Left lung (tissue), 10 donors: ENCODE measurements around the gene APBB3. TPM values are rescaled to one million over a fixed set of nuclear protein-coding genes. Genes with fewer than 3 reads are reported as not detected.

Source experiments
- ATAC-seq: fragments of 200-7000 bp; cut with Tn5 transposase; one replicate; pipeline ENCODE4 v1.9.1; 2020; ENCODE audit warnings: moderate library complexity
- DNase-seq, 4 donors: peaks; one replicate each; pipeline ENCODE4 v3.0.0-alpha.2; 2013 to 2020
- H3K27ac ChIP-seq, 2 donors: fragments of 200-600 bp; sonication (generic) in 1 of 2; one replicate each; pipeline versions ENCODE4 v1.5.0 to v1.8.0; 2020 to 2021
- H3K27me3 ChIP-seq, 2 donors: fragments of 200-600 bp; sonication (generic) in 1 of 2; one replicate each; pipeline versions ENCODE4 v1.5.0 to v1.8.0; 2020 to 2021
- H3K36me3 ChIP-seq, 2 donors: fragments of 200-600 bp; sonication (generic) in 1 of 2; one replicate each; pipeline versions ENCODE4 v1.5.0 to v1.8.0; 2020 to 2021
- H3K4me1 ChIP-seq, 2 donors: fragments of 200-600 bp; one replicate each; pipeline ENCODE4 v1.8.0; 2021
- H3K4me3 ChIP-seq, 2 donors: fragments of 200-600 bp; sonication (generic) in 1 of 2; one replicate each; pipeline versions ENCODE4 v1.5.0 to v1.8.0; 2020 to 2021; ENCODE audit warnings: mild to moderate bottlenecking in 1 of 2
- H3K9me3 ChIP-seq, 2 donors: fragments of 200-600 bp; sonication (generic) in 1 of 2; one replicate each; pipeline versions ENCODE4 v1.5.0 to v1.8.0; 2020 to 2021
- intact Hi-C, 2 donors: fragments of 100-400 bp; cut with DNase I; formaldehyde crosslinking; loops; one replicate each; pipeline versions ENCODE4 v1.11.2 to v1.14.2; 2022
- polyA plus RNA-seq, 6 donors: library from polyadenylated mRNA; unstranded; fragments of 120-200 nt; gene quantifications; one replicate each; pipeline ENCODE4 v1.2.1, GENCODE V29; 2013; ENCODE audit not compliant: insufficient read length in 6 of 6
- total RNA-seq, 2 donors: library from RNA; stranded (reverse); fragmentation: NEBNext Ultra II Directional; extraction: Animal tissue kit (Norgen Biotek cat#: 25700); gene quantifications; one replicate each; pipeline ENCODE4 v1.2.1, GENCODE V29; 2021
- TF ChIP-seq, protein P1 (sequence below), 2 donors: fragments of 200-600 bp; sonication (generic) in 1 of 2; IDR thresholded peaks; one replicate each; pipeline versions ENCODE4 v1.5.0 to v1.8.0; 2021; ENCODE audit warnings: antibody characterized with exemption in 2 of 2
- donor health status: DM: no; HTN: yes; CAD: no.
- donor health status: DM: no; HTN: no; CAD: no.

The APBB3 gene
- total and polyA plus RNA-seq, 8 donors, result 19.6 to 60.1 (median 48.3) TPM

DNA sequence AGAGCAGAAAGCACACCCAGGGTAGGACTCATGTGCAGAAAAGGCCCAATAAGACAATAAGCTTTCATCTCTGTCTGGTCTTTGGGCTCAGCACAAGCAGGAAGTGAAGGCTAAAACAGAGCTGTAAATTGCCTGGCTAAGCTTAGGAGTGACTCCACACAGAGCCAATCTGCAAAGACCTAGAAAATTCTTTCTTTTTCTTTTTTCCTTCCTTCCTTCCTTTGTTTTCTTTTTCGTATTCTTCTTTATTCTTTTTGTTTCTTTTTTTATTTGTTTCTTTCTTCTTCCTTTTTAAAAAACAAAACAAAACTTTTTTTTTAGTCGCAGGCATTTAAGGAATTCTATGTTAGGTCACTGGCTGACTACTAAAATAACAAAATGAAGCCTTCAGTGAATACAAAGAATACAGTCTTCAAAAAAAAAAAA, 12.4 kb upstream of the APBB3 start:
- Histone ChIP-seq H3K9me3 (no peaks in the 10 kb centered on the region), H3K27me3 (no peaks in the 10 kb centered on the region), H3K36me3 (peaks cover 0 to 5% of the 10 kb centered on the region in 2 donors), H3K27ac (peak overlapping the region; percentile 62 to 77), H3K4me1 (peaks cover 0 to 41% of the 10 kb centered on the region in 2 donors), H3K4me3 (no peak overlapping the region)
- no peak for DNase-seq
- ATAC-seq, result peak; percentile 31
- intact Hi-C loops, result loop anchor here in 1 of 2 donors (10.0 kb wide), 1 partner anchor 58 kb away; the partner anchor contains the start of genes CD14 and TMCO6
- TF ChIP-seq, protein P1, sequence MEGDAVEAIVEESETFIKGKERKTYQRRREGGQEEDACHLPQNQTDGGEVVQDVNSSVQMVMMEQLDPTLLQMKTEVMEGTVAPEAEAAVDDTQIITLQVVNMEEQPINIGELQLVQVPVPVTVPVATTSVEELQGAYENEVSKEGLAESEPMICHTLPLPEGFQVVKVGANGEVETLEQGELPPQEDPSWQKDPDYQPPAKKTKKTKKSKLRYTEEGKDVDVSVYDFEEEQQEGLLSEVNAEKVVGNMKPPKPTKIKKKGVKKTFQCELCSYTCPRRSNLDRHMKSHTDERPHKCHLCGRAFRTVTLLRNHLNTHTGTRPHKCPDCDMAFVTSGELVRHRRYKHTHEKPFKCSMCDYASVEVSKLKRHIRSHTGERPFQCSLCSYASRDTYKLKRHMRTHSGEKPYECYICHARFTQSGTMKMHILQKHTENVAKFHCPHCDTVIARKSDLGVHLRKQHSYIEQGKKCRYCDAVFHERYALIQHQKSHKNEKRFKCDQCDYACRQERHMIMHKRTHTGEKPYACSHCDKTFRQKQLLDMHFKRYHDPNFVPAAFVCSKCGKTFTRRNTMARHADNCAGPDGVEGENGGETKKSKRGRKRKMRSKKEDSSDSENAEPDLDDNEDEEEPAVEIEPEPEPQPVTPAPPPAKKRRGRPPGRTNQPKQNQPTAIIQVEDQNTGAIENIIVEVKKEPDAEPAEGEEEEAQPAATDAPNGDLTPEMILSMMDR (IDR thresholded peaks at IDR 0.05), result no peak

DNA sequence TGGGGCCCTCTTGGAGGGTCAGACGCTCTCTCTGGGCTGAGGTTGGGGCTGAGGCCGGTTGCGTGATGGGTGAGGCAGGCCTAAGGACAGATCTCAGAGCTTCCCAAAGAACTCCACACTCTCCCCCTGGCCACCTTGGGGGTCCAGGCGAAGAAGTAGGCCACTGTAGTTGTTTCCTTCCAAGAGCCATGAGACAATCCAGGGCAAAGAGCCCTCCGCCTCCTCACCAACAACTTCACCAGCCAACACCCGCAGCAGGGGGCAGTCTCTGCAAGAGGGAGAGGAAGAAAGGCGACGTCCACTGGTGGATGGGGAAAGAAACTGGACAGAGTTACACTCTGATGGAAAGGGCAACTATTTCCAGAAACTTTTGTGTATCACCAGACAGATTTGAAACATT, 10.9 kb upstream of the APBB3 start:
- intact Hi-C loops, result loop anchor here in 1 of 2 donors (10.0 kb wide), 1 partner anchor 59 kb away; the partner anchor contains the start of genes CD14 and TMCO6
- TF ChIP-seq, protein P1 (IDR thresholded peaks at IDR 0.05), result peak; percentile 38 to 67
- ATAC-seq (peak; percentile 85), DNase-seq (peak in 1 of 4 donors; percentile 82)
- Histone ChIP-seq H3K4me3 (no peak overlapping the region), H3K4me1 (peaks cover 0 to 36% of the 10 kb centered on the region in 2 donors), H3K27me3 (no peaks in the 10 kb centered on the region), H3K36me3 (peaks cover 0 to 6% of the 10 kb centered on the region in 2 donors), H3K9me3 (no peaks in the 10 kb centered on the region), H3K27ac (no peak overlapping the region)

DNA sequence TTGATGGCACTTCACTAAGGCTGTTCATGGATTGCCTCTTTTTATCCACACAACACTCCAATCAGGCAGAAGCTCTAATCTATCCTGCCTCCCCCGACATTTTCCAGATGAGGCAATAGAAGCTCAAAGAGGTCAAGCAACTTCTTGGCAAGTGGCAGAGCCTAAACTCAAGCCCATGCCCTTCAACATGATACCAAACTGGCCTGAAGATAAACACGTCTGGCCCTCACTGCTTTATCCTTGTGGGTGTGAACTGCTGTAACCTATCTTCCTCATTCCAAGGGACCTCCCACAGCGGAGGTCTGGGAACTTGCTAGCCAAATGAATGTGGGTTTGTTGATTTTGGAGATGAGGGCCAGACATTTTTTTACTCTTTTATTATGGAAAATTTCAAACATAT, 9.8 kb upstream of the APBB3 start:
- intact Hi-C loops, result loop anchor here in 1 of 2 donors (10.0 kb wide), 1 partner anchor 61 kb away; the partner anchor contains the start of genes CD14 and TMCO6

DNA sequence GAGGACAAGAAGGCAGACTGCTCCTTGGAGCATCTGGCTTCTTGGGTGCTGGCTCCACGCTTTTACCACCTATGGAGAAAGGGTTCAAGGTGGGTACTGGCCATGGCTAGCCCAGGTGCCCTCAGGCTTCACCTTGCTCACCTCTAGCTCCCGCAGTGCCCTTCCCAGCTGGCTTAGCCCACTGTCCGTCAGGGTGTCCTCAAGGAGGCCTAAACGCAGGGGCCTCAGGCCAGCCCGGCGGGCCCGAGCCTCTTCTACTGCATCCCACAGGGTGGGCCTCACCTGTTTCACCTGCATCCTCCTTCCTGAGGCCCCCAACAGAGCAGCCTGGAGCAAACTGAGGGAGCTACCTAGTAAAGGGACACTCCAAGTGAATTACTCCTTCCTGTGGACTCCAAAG, 9.3 kb upstream of the APBB3 start:
- no peak for ATAC-seq
- H3K9me3 ChIP-seq, result no peaks in the 10 kb centered on the region
- H3K27me3 ChIP-seq, result no peaks in the 10 kb centered on the region
- TF ChIP-seq, protein P1 (IDR thresholded peaks at IDR 0.05), result no peak
- intact Hi-C loops, result loop anchor here in 1 of 2 donors (10.0 kb wide), 1 partner anchor 61 kb away; the partner anchor contains the start of genes CD14 and TMCO6
- DNase-seq, result no peak
- H3K36me3 ChIP-seq, result peaks cover 0 to 10% of the 10 kb centered on the region in 2 donors
- no peak overlapping the region for H3K27ac ChIP-seq
- H3K4me1 ChIP-seq, result peaks cover 8 to 52% of the 10 kb centered on the region in 2 donors
- no peak overlapping the region for H3K4me3 ChIP-seq

More for the DNA sequence above, 9.8 kb upstream of the APBB3 start:
- ATAC-seq (peak; percentile 66), DNase-seq (no peak)
- TF ChIP-seq, protein P1 (IDR thresholded peaks at IDR 0.05), result no peak
- H3K27ac ChIP-seq, result no peak overlapping the region
- H3K4me3 ChIP-seq, result no peak overlapping the region
- no peaks in the 10 kb centered on the region for H3K9me3 ChIP-seq
- H3K36me3 ChIP-seq, result peaks cover 0 to 10% of the 10 kb centered on the region in 2 donors
- no peaks in the 10 kb centered on the region for H3K27me3 ChIP-seq
- H3K4me1 ChIP-seq, result peaks cover 4 to 47% of the 10 kb centered on the region in 2 donors

DNA sequence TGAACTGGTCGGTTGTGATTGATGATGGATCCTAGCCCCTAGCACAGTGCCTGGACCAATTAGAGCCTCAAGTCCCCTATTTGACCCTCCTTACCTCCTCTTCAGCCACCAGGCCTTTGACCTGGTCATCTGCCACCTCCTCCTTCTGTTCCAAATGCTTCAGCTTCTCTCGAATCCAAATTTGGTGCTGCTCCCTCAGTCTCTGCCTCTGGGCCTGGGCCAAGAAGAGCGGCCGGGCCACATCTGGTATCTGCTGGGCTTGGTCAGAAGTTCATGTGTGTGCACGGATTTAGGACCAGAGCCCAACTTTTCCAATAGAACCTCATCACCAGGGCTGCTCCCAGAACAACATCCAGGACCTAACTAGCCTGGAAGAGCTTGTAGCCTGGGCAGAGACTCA, 6.7 kb upstream of the APBB3 start:
- no peak for DNase-seq
- peak overlapping the region in 1 of 2 donors; percentile 15 for H3K27ac ChIP-seq
- no peaks in the 10 kb centered on the region for H3K9me3 ChIP-seq
- intact Hi-C loops, result loop anchor here in 1 of 2 donors (10.0 kb wide), 1 partner anchor 64 kb away; the partner anchor contains the start of genes CD14 and TMCO6
- no peaks in the 10 kb centered on the region for H3K27me3 ChIP-seq
- H3K4me1 ChIP-seq, result peaks cover 15 to 64% of the 10 kb centered on the region in 2 donors
- peaks cover 0 to 31% of the 10 kb centered on the region in 2 donors for H3K36me3 ChIP-seq
- no peak for ATAC-seq
- no peak overlapping the region for H3K4me3 ChIP-seq
- TF ChIP-seq, protein P1 (IDR thresholded peaks at IDR 0.05), result no peak
